ENCODE measurements around the gene TOMM34.

TOMM34 gene

DNA sequence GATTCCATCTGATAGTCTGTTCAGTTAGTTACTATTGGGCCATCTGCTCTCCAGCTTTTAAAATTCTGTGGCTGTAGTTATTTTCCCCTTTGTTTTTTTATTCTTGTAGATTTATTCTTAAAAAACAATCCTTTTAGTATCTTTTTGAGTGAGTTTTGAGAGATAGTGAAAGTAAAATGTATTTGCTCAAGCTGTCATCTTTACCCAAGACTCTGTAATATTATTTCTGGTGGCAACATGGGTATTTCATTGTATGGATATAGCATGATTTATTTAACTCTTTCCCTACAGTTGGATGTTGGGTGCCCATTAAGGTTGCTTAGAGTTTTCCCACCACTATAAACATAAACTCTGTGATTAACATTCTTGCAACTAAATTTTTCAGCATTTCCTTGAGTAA is 30.8 kb upstream of the TOMM34 start:
- no peak for DNase-seq (ENCODE audit: low read depth, low spot score)
- ChIA-PET CTCF (interaction anchor here (1.0 to 1.9 kb wide), 4 partner anchors 9 to 303 kb away, joined by 4 to 7 read pairs (median 5); no protein-coding TSS in a partner anchor), POLR2A (interaction anchor here (0.7 kb wide), 1 partner anchor 9 kb away, joined by 4 read pairs; no protein-coding TSS in a partner anchor)
- H3K4me3 ChIP-seq (ENCODE audit: low read depth, low read length), result no peak overlapping the region; the same call in 1 of the 2 replicates
- TF ChIP-seq, protein P1, sequence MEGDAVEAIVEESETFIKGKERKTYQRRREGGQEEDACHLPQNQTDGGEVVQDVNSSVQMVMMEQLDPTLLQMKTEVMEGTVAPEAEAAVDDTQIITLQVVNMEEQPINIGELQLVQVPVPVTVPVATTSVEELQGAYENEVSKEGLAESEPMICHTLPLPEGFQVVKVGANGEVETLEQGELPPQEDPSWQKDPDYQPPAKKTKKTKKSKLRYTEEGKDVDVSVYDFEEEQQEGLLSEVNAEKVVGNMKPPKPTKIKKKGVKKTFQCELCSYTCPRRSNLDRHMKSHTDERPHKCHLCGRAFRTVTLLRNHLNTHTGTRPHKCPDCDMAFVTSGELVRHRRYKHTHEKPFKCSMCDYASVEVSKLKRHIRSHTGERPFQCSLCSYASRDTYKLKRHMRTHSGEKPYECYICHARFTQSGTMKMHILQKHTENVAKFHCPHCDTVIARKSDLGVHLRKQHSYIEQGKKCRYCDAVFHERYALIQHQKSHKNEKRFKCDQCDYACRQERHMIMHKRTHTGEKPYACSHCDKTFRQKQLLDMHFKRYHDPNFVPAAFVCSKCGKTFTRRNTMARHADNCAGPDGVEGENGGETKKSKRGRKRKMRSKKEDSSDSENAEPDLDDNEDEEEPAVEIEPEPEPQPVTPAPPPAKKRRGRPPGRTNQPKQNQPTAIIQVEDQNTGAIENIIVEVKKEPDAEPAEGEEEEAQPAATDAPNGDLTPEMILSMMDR (IDR thresholded peaks at IDR 0.05; ENCODE audit: insufficient read depth, low read length, missing control alignments), result no peak

- TF ChIP-seq, protein P1 (IDR thresholded peaks at IDR 0.05; ENCODE audit: insufficient read depth, low read length, missing control alignments), result no peak
- ChIA-PET CTCF (interaction anchor here (0.8 to 1.9 kb wide), 6 partner anchors 9 to 383 kb away, joined by 3 to 7 read pairs (median 4); no protein-coding TSS in a partner anchor), POLR2A (interaction anchor here (0.7 kb wide), 1 partner anchor 9 kb away, joined by 4 read pairs; no protein-coding TSS in a partner anchor)
- no peak for DNase-seq (ENCODE audit: low read depth, low spot score)
- H3K4me3 ChIP-seq (ENCODE audit: low read depth, low read length), result no peak overlapping the region
Measured at GRCh38 chr20:44990425-44990824, 30.2 kb upstream of the TOMM34 start.

- TF ChIP-seq, protein P1 (IDR thresholded peaks at IDR 0.05; ENCODE audit: insufficient read depth, low read length, missing control alignments), result no peak
- H3K4me3 ChIP-seq (ENCODE audit: low read depth, low read length), result no peak overlapping the region
- DNase-seq (ENCODE audit: low read depth, low spot score), result no peak
- POLR2A ChIA-PET, result no interaction called here
- CTCF ChIA-PET, result interaction anchor here (1.0 to 2.1 kb wide), 2 partner anchors 10 to 22 kb away, joined by 3 to 6 read pairs; no protein-coding TSS in a partner anchor
Measured at GRCh38 chr20:44988631-44989171, 28.5 kb upstream of the TOMM34 start.

GRCh38 chr20:44983093-44983674 is 23.0 kb upstream of the TOMM34 start:
- TF ChIP-seq, protein P1 (IDR thresholded peaks at IDR 0.05; ENCODE audit: insufficient read depth, low read length, missing control alignments), result no peak
- CTCF ChIA-PET, result interaction anchor here (0.9 to 1.2 kb wide), 4 partner anchors 12 to 34 kb away, joined by 3 to 4 read pairs (median 4); partner anchors contain the start of genes STK4 and TOMM34
- no peak for DNase-seq (ENCODE audit: low read depth, low spot score)
- H3K4me3 ChIP-seq (ENCODE audit: low read depth, low read length), result no peak overlapping the region
- POLR2A ChIA-PET, result no interaction called here

GRCh38 chr20:44981736-44982406 is 21.7 kb upstream of the TOMM34 start:
- ChIA-PET CTCF (no interaction called here), POLR2A (interaction anchor here (0.5 kb wide), 1 partner anchor 9 kb away, joined by 4 read pairs; no protein-coding TSS in a partner anchor)
- TF ChIP-seq, protein P1 (IDR thresholded peaks at IDR 0.05; ENCODE audit: insufficient read depth, low read length, missing control alignments), result no peak
- no peak overlapping the region for H3K4me3 ChIP-seq (ENCODE audit: low read depth, low read length)
- DNase-seq (ENCODE audit: low read depth, low spot score), result no peak
